Heart left ventricle (tissue), 13 donors: ENCODE measurements around the gene OSBPL7.

Source experiments
- POLR2A ChIP-seq, 2 donors: fragments of 450-650 bp; IDR thresholded peaks; one replicate each; pipeline ENCODE4 v1.6.1; 2017; ENCODE audit warnings: antibody characterized with exemption in 2 of 2, mild to moderate bottlenecking in 2 of 2, moderate library complexity in 2 of 2
- TF ChIP-seq, protein P1 (sequence below), 12 donors: fragments of 200-600 bp; sonication (generic) in 4 of 12; IDR thresholded peaks; one replicate each; pipeline versions ENCODE4 v1.5.0 to v1.8.0; 2018 to 2022; ENCODE audit warnings: antibody characterized with exemption in 12 of 12, mild to moderate bottlenecking in 5 of 12
- donor health status: ischemic (EF 13 %, LVEDD 7.1; RV severe dilation, severe dysfunction).
- donor health status: DM: no; HTN: yes; CAD: no.
- donor health status: DM: no; HTN: no; CAD: no.
- donor health status: ischemic (EF 25% LVEDD 6.9; RV normal size, moderate dysfunction).
- donor health status: ischemic (EF 25% LVEDD 5.7; RV mildly dilated, moderate dysfunction).
- donor health status: ischemic (EF 35%, LVEDD 5.7; RV mildly dilated, moderate dysfunction).
- donor health status: nonischemic (EF 11% LVEDD 7.7; RV severe dilation, severe dysfunction).
- donor health status: DM: yes; HTN: yes; CAD: no.
- donor health status: PGD.
- donor health status: ischemic (EF 29% LVEDD 5.4; RV normal size, mild dysfunction).
- donor health status: nonischemic (EF 23%, LVEDD 6.1; RV moderate dilation, normal function).

- no peak for TF ChIP-seq POLR2A (IDR thresholded peaks at IDR 0.05)
- TF ChIP-seq, protein P1, sequence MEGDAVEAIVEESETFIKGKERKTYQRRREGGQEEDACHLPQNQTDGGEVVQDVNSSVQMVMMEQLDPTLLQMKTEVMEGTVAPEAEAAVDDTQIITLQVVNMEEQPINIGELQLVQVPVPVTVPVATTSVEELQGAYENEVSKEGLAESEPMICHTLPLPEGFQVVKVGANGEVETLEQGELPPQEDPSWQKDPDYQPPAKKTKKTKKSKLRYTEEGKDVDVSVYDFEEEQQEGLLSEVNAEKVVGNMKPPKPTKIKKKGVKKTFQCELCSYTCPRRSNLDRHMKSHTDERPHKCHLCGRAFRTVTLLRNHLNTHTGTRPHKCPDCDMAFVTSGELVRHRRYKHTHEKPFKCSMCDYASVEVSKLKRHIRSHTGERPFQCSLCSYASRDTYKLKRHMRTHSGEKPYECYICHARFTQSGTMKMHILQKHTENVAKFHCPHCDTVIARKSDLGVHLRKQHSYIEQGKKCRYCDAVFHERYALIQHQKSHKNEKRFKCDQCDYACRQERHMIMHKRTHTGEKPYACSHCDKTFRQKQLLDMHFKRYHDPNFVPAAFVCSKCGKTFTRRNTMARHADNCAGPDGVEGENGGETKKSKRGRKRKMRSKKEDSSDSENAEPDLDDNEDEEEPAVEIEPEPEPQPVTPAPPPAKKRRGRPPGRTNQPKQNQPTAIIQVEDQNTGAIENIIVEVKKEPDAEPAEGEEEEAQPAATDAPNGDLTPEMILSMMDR (IDR thresholded peaks at IDR 0.05) = no peak
Measured at GRCh38 chr17:47808830-47809480, 12.6 kb downstream of the OSBPL7 start.
